Right cardiac atrium (tissue), 5 donors: ENCODE measurements around the gene TMEM41B. TPM values are rescaled to one million over a fixed set of nuclear protein-coding genes. Genes with fewer than 3 reads are reported as not detected.
A peak's percentile ranks its signal among the peaks of the same experiment; 100 is the strongest.

Experiments used
- ATAC-seq, 2 donors: fragments of 200-7000 bp; cut with Tn5 transposase; one replicate each; pipeline versions ENCODE4 v1.8.0 to v1.9.1; 2020; ENCODE audit warnings: moderate library complexity in 2 of 2, mild to moderate bottlenecking in 1 of 2
- DNase-seq, 3 donors: peaks; one replicate each; pipeline ENCODE4 v3.0.0-alpha.2; 2020
- H3K27ac ChIP-seq: one replicate; pipeline ENCODE4 v1.5.1; 2013; ENCODE audit warnings: mild to moderate bottlenecking, low read length, control low read depth, moderate library complexity
- H3K27me3 ChIP-seq: one replicate; pipeline ENCODE4 v1.6.1; 2013; ENCODE audit not compliant: control insufficient read depth, insufficient read depth
- H3K4me1 ChIP-seq: one replicate; pipeline ENCODE4 v1.6.1; 2013; ENCODE audit warnings: low read length; ENCODE audit not compliant: control insufficient read depth, insufficient read depth
- H3K4me3 ChIP-seq: one replicate; pipeline ENCODE4 v1.5.1; 2013; ENCODE audit warnings: low read length, control low read depth
- H3K9me3 ChIP-seq: one replicate; pipeline ENCODE4 v1.6.1; 2013; ENCODE audit warnings: low read length; ENCODE audit not compliant: control insufficient read depth
- WGBS: extraction: QIAGEN DNeasy Blood & Tissue Kit; methylation state at CpG from one replicate; pipeline ENCODE4 v1.1.7; 2013; 5-methylcytosine and 5-hydroxymethylcytosine counted together
- intact Hi-C, 4 donors: fragments of 100-400 bp; cut with DNase I; formaldehyde crosslinking; loops; one replicate each; pipeline versions ENCODE4 v1.11.0 to v1.14.0; 2022 to 2023
- polyA plus RNA-seq: library from polyadenylated mRNA; stranded (reverse); fragments of 200-250 nt; gene quantifications from one replicate; pipeline ENCODE4 v1.2.3, GENCODE V29; 2013
- total RNA-seq, 4 donors: library from RNA; stranded (reverse); fragmentation: NEBNext Ultra II Directional; extraction: Animal tissue kit (Norgen Biotek cat#: 25700); gene quantifications; one replicate each; pipeline ENCODE4 v1.2.1, GENCODE V29; 2021
- donor health status: healthy with polysubstance abuse.
- donor health status: DM: no; HTN: yes; CAD: no.
- donor health status: DM: no; HTN: no; CAD: no.
- donor health status: DM: no; HTN: yes; CAD: no; lungs with severe emphysema.
- donor health status: DM: yes; HTN: yes; CAD: no.

TMEM41B gene
- total and polyA plus RNA-seq, 5 donors, result 15.6 to 25.3 (median 22.0) TPM

- 89% methylated on average over 3 of the region's 3 CpGs for WGBS
- Histone ChIP-seq H3K9me3 (no peaks in the 10 kb centered on the region), H3K27me3 (no peaks in the 10 kb centered on the region), H3K27ac (no peak overlapping the region), H3K4me1 (no peaks in the 10 kb centered on the region), H3K4me3 (no peak overlapping the region)
- intact Hi-C loops, result no loop called here
- DNase-seq (no peak), ATAC-seq (no peak)
These were observed 10.2 kb downstream of the TMEM41B start for GRCh38 chr11:9304178-9304577.

- intact Hi-C loops, result no loop called here
- no peaks in the 10 kb centered on the region for H3K9me3 ChIP-seq
- no peak for DNase-seq
- H3K4me1 ChIP-seq, result no peaks in the 10 kb centered on the region
- no peaks in the 10 kb centered on the region for H3K27me3 ChIP-seq
- no peak overlapping the region for H3K4me3 ChIP-seq
- WGBS, result 92% methylated on average over 3 of the region's 3 CpGs
- ATAC-seq, result no peak
- H3K27ac ChIP-seq, result no peak overlapping the region
These were observed 11.9 kb downstream of the TMEM41B start for GRCh38 chr11:9302448-9302847.

GRCh38 chr11:9301720-9302119 lies 12.7 kb downstream of the TMEM41B start:
- H3K9me3 ChIP-seq, result no peaks in the 10 kb centered on the region
- intact Hi-C loops, result no loop called here
- ATAC-seq, result no peak
- 84% methylated on average over 10 of the region's 10 CpGs for WGBS
- no peak overlapping the region for H3K27ac ChIP-seq
- H3K27me3 ChIP-seq, result no peaks in the 10 kb centered on the region
- no peak overlapping the region for H3K4me3 ChIP-seq
- no peaks in the 10 kb centered on the region for H3K4me1 ChIP-seq
- DNase-seq, result no peak

GRCh38 chr11:9293646-9294045 lies 20.7 kb downstream of the TMEM41B start:
- intact Hi-C loops, result no loop called here
- ATAC-seq, result no peak
- WGBS, result over 99% methylated on average over 7 of the region's 7 CpGs
- no peaks in the 10 kb centered on the region for H3K9me3 ChIP-seq
- no peaks in the 10 kb centered on the region for H3K27me3 ChIP-seq
- no peaks in the 10 kb centered on the region for H3K4me1 ChIP-seq
- DNase-seq, result no peak
- H3K4me3 ChIP-seq, result no peak overlapping the region
- H3K27ac ChIP-seq, result no peak overlapping the region

- WGBS, result 73% methylated on average over 14 of the region's 14 CpGs
- DNase-seq, result no peak
- Histone ChIP-seq H3K4me3 (no peak overlapping the region), H3K9me3 (no peaks in the 10 kb centered on the region), H3K4me1 (no peaks in the 10 kb centered on the region), H3K27ac (no peak overlapping the region), H3K27me3 (no peaks in the 10 kb centered on the region)
- peak; percentile 80 to 92 for ATAC-seq
- intact Hi-C loops, result loop anchor here in 1 of 4 donors (10.0 kb wide), 1 partner anchor 111 kb away; no protein-coding TSS in a partner anchor
These were observed 28.4 kb downstream of the TMEM41B start for GRCh38 chr11:9285850-9286587.

- intact Hi-C loops, result loop anchor here in 1 of 4 donors (10.0 kb wide), 1 partner anchor 106 kb away; no protein-coding TSS in a partner anchor
- DNase-seq, result no peak
- H3K4me1 ChIP-seq, result no peaks in the 10 kb centered on the region
- no peak overlapping the region for H3K27ac ChIP-seq
- no peak overlapping the region for H3K4me3 ChIP-seq
- 44% methylated on average over 4 of the region's 4 CpGs for WGBS
- no peaks in the 10 kb centered on the region for H3K9me3 ChIP-seq
- ATAC-seq, result peak in 1 of 2 donors; percentile 31
- H3K27me3 ChIP-seq, result no peaks in the 10 kb centered on the region
These were observed 33.6 kb downstream of the TMEM41B start for GRCh38 chr11:9280655-9281301.

GRCh38 chr11:9277176-9277575 lies 37.2 kb downstream of the TMEM41B start:
- H3K4me3 ChIP-seq, result no peak overlapping the region
- ATAC-seq (no peak), DNase-seq (no peak)
- peaks cover 4% of the 10 kb centered on the region for H3K4me1 ChIP-seq
- H3K27ac ChIP-seq, result no peak overlapping the region
- intact Hi-C loops, result no loop called here
- H3K27me3 ChIP-seq, result no peaks in the 10 kb centered on the region
- H3K9me3 ChIP-seq, result no peaks in the 10 kb centered on the region
- WGBS, result 95% methylated on average over 8 of the region's 8 CpGs

- Histone ChIP-seq H3K27me3 (no peaks in the 10 kb centered on the region), H3K27ac (no peak overlapping the region), H3K4me3 (no peak overlapping the region), H3K9me3 (no peaks in the 10 kb centered on the region), H3K4me1 (peaks cover 4% of the 10 kb centered on the region)
- WGBS, result 94% methylated on average over 3 of the region's 3 CpGs
- ATAC-seq (no peak), DNase-seq (no peak)
- intact Hi-C loops, result no loop called here
These were observed 37.8 kb downstream of the TMEM41B start for GRCh38 chr11:9276571-9276970.

- Histone ChIP-seq H3K27ac (peak overlapping the region; percentile 61), H3K9me3 (no peaks in the 10 kb centered on the region), H3K4me1 (peaks cover 4% of the 10 kb centered on the region), H3K4me3 (no peak overlapping the region), H3K27me3 (no peaks in the 10 kb centered on the region)
- 60% methylated on average over 8 of the region's 8 CpGs for WGBS
- ATAC-seq (peak; percentile 67 to 79), DNase-seq (no peak)
- intact Hi-C loops, result no loop called here
These were observed 39.7 kb downstream of the TMEM41B start for GRCh38 chr11:9274499-9275258.

- DNase-seq (no peak), ATAC-seq (no peak)
- no peak overlapping the region for H3K4me3 ChIP-seq
- WGBS, result 91% methylated on average over 15 of the region's 15 CpGs
- no peaks in the 10 kb centered on the region for H3K9me3 ChIP-seq
- intact Hi-C loops, result no loop called here
- H3K27ac ChIP-seq, result no peak overlapping the region
- H3K4me1 ChIP-seq, result peaks cover 4% of the 10 kb centered on the region
- H3K27me3 ChIP-seq, result no peaks in the 10 kb centered on the region
These were observed 40.7 kb downstream of the TMEM41B start for GRCh38 chr11:9273376-9274336.
